Endothelial cell (in vitro differentiated cells): ENCODE results near the gene MLST8. TPM values are rescaled to one million over a fixed set of nuclear protein-coding genes. Genes with fewer than 3 reads are reported as not detected.

Experiments used
- DNase-seq: peaks from one replicate; pipeline ENCODE4 v3.0.0; 2021; ENCODE audit warnings: low spot score
- H3K27ac Mint-ChIP-seq: one replicate; pipeline ENCODE4 v1.8.0; 2021; ENCODE audit warnings: mixed read lengths, inconsistent platforms; ENCODE audit not compliant: unreplicated experiment
- H3K27me3 Mint-ChIP-seq: one replicate; pipeline ENCODE4 v1.8.0; 2021; ENCODE audit warnings: mild to moderate bottlenecking, moderate library complexity, mixed read lengths, inconsistent platforms; ENCODE audit not compliant: unreplicated experiment
- H3K36me3 Mint-ChIP-seq: one replicate; pipeline ENCODE4 v1.8.0; 2021; ENCODE audit warnings: mild to moderate bottlenecking, low read depth, mixed read lengths, inconsistent platforms; ENCODE audit not compliant: unreplicated experiment
- H3K4me1 Mint-ChIP-seq: one replicate; pipeline ENCODE4 v1.8.0; 2021; ENCODE audit warnings: mild to moderate bottlenecking, mixed read lengths, inconsistent platforms; ENCODE audit not compliant: unreplicated experiment
- H3K4me3 Mint-ChIP-seq: one replicate; pipeline ENCODE4 v1.8.0; 2021; ENCODE audit warnings: mild to moderate bottlenecking, mixed read lengths, inconsistent platforms; ENCODE audit not compliant: unreplicated experiment
- H3K9me3 Mint-ChIP-seq: one replicate; pipeline ENCODE4 v1.8.0; 2021; ENCODE audit warnings: mixed read lengths, inconsistent platforms; ENCODE audit not compliant: unreplicated experiment
- CTCF ChIP-seq: fragments of 200-600 bp; sonication (generic); IDR thresholded peaks from one replicate; pipeline ENCODE4 v1.5.0; 2021; ENCODE audit warnings: antibody characterized with exemption; ENCODE audit not compliant: unreplicated experiment
- total RNA-seq: library from RNA; stranded (reverse); fragmentation: NEBNext Ultra II Directional; extraction: Animal tissue kit (Norgen Biotek cat#: 25700); gene quantifications from one replicate; pipeline ENCODE4 v1.2.1, GENCODE V29; 2021; ENCODE audit not compliant: unreplicated experiment

The MLST8 gene
- total RNA-seq, 1 donor from 2014 or later, result 35.4 TPM

GRCh38 chr16:2158262-2158638 is 47.0 kb upstream of the MLST8 start:
- peaks cover 23% of the 10 kb centered on the region for H3K27me3 Mint-ChIP-seq
- no peak overlapping the region for H3K4me3 Mint-ChIP-seq
- TF ChIP-seq CTCF, result no peak
- peaks cover 9% of the 10 kb centered on the region for H3K36me3 Mint-ChIP-seq
- no peak for DNase-seq
- H3K4me1 Mint-ChIP-seq, result peaks cover 41% of the 10 kb centered on the region
- H3K9me3 Mint-ChIP-seq, result no peaks in the 10 kb centered on the region
- peak overlapping the region; percentile 88 for H3K27ac Mint-ChIP-seq

- Mint-ChIP-seq H3K36me3 (peaks cover 9% of the 10 kb centered on the region), H3K9me3 (no peaks in the 10 kb centered on the region), H3K4me1 (peaks cover 41% of the 10 kb centered on the region), H3K27ac (peak overlapping the region; percentile 88), H3K27me3 (peaks cover 23% of the 10 kb centered on the region), H3K4me3 (no peak overlapping the region)
- TF ChIP-seq CTCF, result no peak
- DNase-seq, result no peak
These were observed 45.9 kb upstream of the MLST8 start for GRCh38 chr16:2159175-2159838.

- TF ChIP-seq CTCF, result no peak
These were observed 44.2 kb upstream of the MLST8 start for GRCh38 chr16:2160915-2161551.

GRCh38 chr16:2161911-2162310 is 43.3 kb upstream of the MLST8 start:
- peaks cover 5% of the 10 kb centered on the region for H3K27me3 Mint-ChIP-seq
- H3K9me3 Mint-ChIP-seq, result no peaks in the 10 kb centered on the region
- TF ChIP-seq CTCF, result no peak
- no peak overlapping the region for H3K27ac Mint-ChIP-seq
- peaks cover 23% of the 10 kb centered on the region for H3K4me1 Mint-ChIP-seq
- H3K4me3 Mint-ChIP-seq, result no peak overlapping the region
- peaks cover 7% of the 10 kb centered on the region for H3K36me3 Mint-ChIP-seq
- no peak for DNase-seq

More at GRCh38 chr16:2160915-2161551, 44.2 kb upstream of the MLST8 start:
- Mint-ChIP-seq H3K4me1 (peaks cover 31% of the 10 kb centered on the region), H3K9me3 (no peaks in the 10 kb centered on the region), H3K36me3 (peaks cover 9% of the 10 kb centered on the region), H3K27me3 (peaks cover 12% of the 10 kb centered on the region), H3K4me3 (no peak overlapping the region), H3K27ac (no peak overlapping the region)
- DNase-seq, result no peak

GRCh38 chr16:2162676-2163118 is 42.6 kb upstream of the MLST8 start:
- no peak for TF ChIP-seq CTCF
- H3K4me3 Mint-ChIP-seq, result no peak overlapping the region
- H3K36me3 Mint-ChIP-seq, result peaks cover 7% of the 10 kb centered on the region
- no peak for DNase-seq
- H3K27me3 Mint-ChIP-seq, result no peaks in the 10 kb centered on the region
- H3K9me3 Mint-ChIP-seq, result no peaks in the 10 kb centered on the region
- peaks cover 16% of the 10 kb centered on the region for H3K4me1 Mint-ChIP-seq
- H3K27ac Mint-ChIP-seq, result no peak overlapping the region
